K562 (cell line): ENCODE data around the gene RTL10. TPM values are rescaled to one million over a fixed set of nuclear protein-coding genes. Genes with fewer than 3 reads are reported as not detected.

Experiments used
- KAT2B ChIP-seq: IDR thresholded peaks from one replicate; pipeline ENCODE4 v1.6.1; 2012; ENCODE audit warnings: low read depth, mild to moderate bottlenecking, control low read depth, inconsistent platforms, low read length, moderate library complexity
- RBM39 ChIP-seq: fragments of 200-400 bp; formaldehyde crosslinking; optimal IDR thresholded peaks from 2 replicates; pipeline ENCODE3; 2018; ENCODE audit warnings: low read depth, low read length
- SPI1 ChIP-seq: IDR thresholded peaks from 2 replicates; pipeline ENCODE4 v1.6.1; 2011; ENCODE audit warnings: low read depth, low read length, control low read depth, borderline replicate concordance
- polyA plus RNA-seq, 8 experiments: library from polyadenylated mRNA; depleted of rRNA in 4 of 8; stranded (reverse) in 5 of 8; unstranded in 3 of 8; fragments of >200 nt; fragmentation: Nextera tagmentation in 2 of 8; fragmentation: Illumina TruSeq in 1 of 8; extraction: Ambion mirVana in 2 of 8; extraction: Trizol in 1 of 8; gene quantifications; 2 replicates each; pipeline versions ENCODE4 v1.2.1 to v1.2.3, GENCODE V29; 2011 to 2014; ENCODE audit warnings: inconsistent platforms in 1 of 8, missing spikeins in 1 of 8
- total RNA-seq, 7 experiments: library from RNA; depleted of rRNA in 6 of 7; stranded (reverse); fragments of >200 nt in 6 of 7; fragmentation: Illumina TruSeq in 2 of 7; extraction: Trizol in 2 of 7; gene quantifications; 2 replicates each; pipeline versions ENCODE4 v1.2.1 to v1.2.3, GENCODE V29; 2011 to 2021; ENCODE audit warnings: low replicate concordance in 1 of 7
- TF ChIP-seq, protein P1 (sequence below): IDR thresholded peaks from 2 replicates; pipeline ENCODE4 v1.6.1; 2011; ENCODE audit warnings: borderline replicate concordance, low read depth, mild to moderate bottlenecking, moderate library complexity, low read length; ENCODE audit not compliant: insufficient read depth, poor library complexity, severe bottlenecking
- TF ChIP-seq, protein P2 (sequence below): conservative IDR thresholded peaks from 2 replicates; pipeline ENCODE4 v1.6.1; 2011; ENCODE audit warnings: low read depth, mild to moderate bottlenecking, low read length; ENCODE audit not compliant: control insufficient read depth

RTL10 gene
- total and polyA plus RNA-seq, 9 of the 15 experiments (the other 6 are each of a cell fraction or from before 2014, with no cell fraction given): 19.8 to 75.5 (median 32.5) TPM

DNA sequence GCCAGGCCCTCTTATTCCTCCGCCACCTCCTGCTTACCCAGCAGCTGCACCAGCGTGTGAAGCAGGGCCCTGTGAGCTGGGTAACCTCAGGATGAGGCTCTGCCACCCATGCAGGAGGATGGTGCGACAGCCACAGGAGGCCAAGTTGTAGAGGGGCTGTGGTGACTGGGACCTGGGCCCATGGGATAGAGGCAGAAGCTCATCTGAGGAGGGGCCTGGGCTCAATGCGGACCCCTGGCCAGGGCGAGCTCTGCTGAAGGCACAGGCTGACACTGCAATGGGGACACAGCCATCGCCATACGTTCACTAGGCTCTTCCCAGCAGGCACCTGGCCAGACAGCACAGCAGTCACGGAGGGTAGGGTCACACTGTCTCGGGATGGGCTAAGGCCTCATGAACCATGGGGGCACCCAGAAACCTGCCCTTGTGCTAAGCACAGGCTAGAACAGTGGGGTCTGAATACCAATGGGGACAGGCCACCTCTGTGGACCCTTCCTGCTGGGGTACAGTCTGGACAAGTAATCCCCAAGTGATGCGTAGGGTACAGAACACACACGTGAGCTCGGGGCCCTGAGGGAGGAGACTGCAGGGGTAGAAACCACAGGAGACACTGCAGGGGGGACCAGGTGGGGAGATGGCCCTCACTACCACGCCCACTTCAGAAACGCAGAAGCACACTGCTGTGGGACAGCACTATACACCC is 35.3 kb downstream of the RTL10 start (continued):
- TF ChIP-seq, protein P1, sequence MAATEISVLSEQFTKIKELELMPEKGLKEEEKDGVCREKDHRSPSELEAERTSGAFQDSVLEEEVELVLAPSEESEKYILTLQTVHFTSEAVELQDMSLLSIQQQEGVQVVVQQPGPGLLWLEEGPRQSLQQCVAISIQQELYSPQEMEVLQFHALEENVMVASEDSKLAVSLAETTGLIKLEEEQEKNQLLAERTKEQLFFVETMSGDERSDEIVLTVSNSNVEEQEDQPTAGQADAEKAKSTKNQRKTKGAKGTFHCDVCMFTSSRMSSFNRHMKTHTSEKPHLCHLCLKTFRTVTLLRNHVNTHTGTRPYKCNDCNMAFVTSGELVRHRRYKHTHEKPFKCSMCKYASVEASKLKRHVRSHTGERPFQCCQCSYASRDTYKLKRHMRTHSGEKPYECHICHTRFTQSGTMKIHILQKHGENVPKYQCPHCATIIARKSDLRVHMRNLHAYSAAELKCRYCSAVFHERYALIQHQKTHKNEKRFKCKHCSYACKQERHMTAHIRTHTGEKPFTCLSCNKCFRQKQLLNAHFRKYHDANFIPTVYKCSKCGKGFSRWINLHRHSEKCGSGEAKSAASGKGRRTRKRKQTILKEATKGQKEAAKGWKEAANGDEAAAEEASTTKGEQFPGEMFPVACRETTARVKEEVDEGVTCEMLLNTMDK: no peak
- TF ChIP-seq SPI1 (no peak), RBM39 (peak; percentile 43), KAT2B (peak; percentile 31)
- TF ChIP-seq, protein P2, sequence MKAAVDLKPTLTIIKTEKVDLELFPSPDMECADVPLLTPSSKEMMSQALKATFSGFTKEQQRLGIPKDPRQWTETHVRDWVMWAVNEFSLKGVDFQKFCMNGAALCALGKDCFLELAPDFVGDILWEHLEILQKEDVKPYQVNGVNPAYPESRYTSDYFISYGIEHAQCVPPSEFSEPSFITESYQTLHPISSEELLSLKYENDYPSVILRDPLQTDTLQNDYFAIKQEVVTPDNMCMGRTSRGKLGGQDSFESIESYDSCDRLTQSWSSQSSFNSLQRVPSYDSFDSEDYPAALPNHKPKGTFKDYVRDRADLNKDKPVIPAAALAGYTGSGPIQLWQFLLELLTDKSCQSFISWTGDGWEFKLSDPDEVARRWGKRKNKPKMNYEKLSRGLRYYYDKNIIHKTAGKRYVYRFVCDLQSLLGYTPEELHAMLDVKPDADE: 0 out of 2 replicates have a peak, but pooled peaks have one; percentile 25
